Smooth muscle cell (in vitro differentiated cells): Measurements from ENCODE around the gene CYB5A. TPM values are rescaled to one million over a fixed set of nuclear protein-coding genes. Genes with fewer than 3 reads are reported as not detected.

Experiments used
- DNase-seq: peaks from one replicate; lab custom pipeline; 2025; ENCODE audit not compliant: unreplicated experiment; lab: John Stamatoyannopoulos, UW
- H2AFZ ChIP-seq: fragments of 200-600 bp; sonication (generic); 2 replicates; pipeline ENCODE4 v1.6.0; 2016; ENCODE audit warnings: antibody characterized with exemption, low read depth, mild to moderate bottlenecking
- H3F3A ChIP-seq: fragments of 200-600 bp; sonication (generic); 2 replicates; pipeline ENCODE4 v1.6.0; 2017; ENCODE audit warnings: antibody characterized with exemption, low read depth
- H3K27ac ChIP-seq: fragments of 200-600 bp; sonication (generic); 2 replicates; pipeline ENCODE4 v1.5.1; 2016; ENCODE audit warnings: low read depth, mild to moderate bottlenecking
- H3K27me3 ChIP-seq: fragments of 200-600 bp; sonication (generic); 2 replicates; pipeline ENCODE4 v1.6.1; 2016; ENCODE audit warnings: low read depth, mild to moderate bottlenecking
- H3K36me3 ChIP-seq: fragments of 200-600 bp; sonication (generic); 2 replicates; pipeline ENCODE4 v1.5.1; 2016; ENCODE audit warnings: low read depth
- H3K4me1 ChIP-seq: fragments of 200-600 bp; sonication (generic); 2 replicates; pipeline ENCODE4 v1.5.1; 2016; ENCODE audit warnings: low read depth
- H3K4me2 ChIP-seq: fragments of 200-600 bp; sonication (generic); 2 replicates; pipeline ENCODE4 v1.6.0; 2016; ENCODE audit warnings: mild to moderate bottlenecking
- H3K4me3 ChIP-seq: fragments of 200-600 bp; sonication (generic); 2 replicates; pipeline ENCODE4 v1.5.1; 2016; ENCODE audit warnings: mild to moderate bottlenecking
- H3K79me2 ChIP-seq: fragments of 200-600 bp; sonication (generic); 2 replicates; pipeline ENCODE4 v1.6.0; 2016; ENCODE audit warnings: low read depth, mild to moderate bottlenecking
- H3K9ac ChIP-seq: fragments of 200-600 bp; sonication (generic); 2 replicates; pipeline ENCODE4 v1.6.0; 2016; ENCODE audit warnings: low read depth
- H3K9me3 ChIP-seq: fragments of 200-600 bp; sonication (generic); replicated peaks from 2 replicates; pipeline ENCODE4 v1.5.1; 2016; ENCODE audit warnings: low read depth
- H4K20me1 ChIP-seq: fragments of 200-600 bp; sonication (generic); 2 replicates; pipeline ENCODE4 v1.6.0; 2016; ENCODE audit warnings: low read depth
- WGBS: methylation state at CpG from one replicate; pipeline ENCODE4 v1.1.7; 2016; ENCODE audit warnings: low lambda C conversion rate; 5-methylcytosine and 5-hydroxymethylcytosine counted together
- polyA plus RNA-seq: library from polyadenylated mRNA; unstranded; fragments of >200 nt; fragmentation: Nextera tagmentation; extraction: Ambion mirVana; gene quantifications from 2 replicates; pipeline ENCODE4 v1.2.1, GENCODE V29; 2016
- total RNA-seq: library from RNA; depleted of rRNA; stranded (reverse); fragments of >200 nt; gene quantifications from 2 replicates; pipeline ENCODE4 v1.2.3, GENCODE V29; 2014
- TF ChIP-seq, protein P1 (sequence below): fragments of 200-600 bp; sonication (generic); IDR thresholded peaks from 2 replicates; pipeline ENCODE4 v1.5.1; 2017; ENCODE audit warnings: borderline replicate concordance, mild to moderate bottlenecking, antibody characterized with exemption; ENCODE audit not compliant: insufficient read depth, poor library complexity, severe bottlenecking

CYB5A gene
- total and polyA plus RNA-seq, 2 experiments from 2014 or later: 52.8 to 83.2 TPM

DNA sequence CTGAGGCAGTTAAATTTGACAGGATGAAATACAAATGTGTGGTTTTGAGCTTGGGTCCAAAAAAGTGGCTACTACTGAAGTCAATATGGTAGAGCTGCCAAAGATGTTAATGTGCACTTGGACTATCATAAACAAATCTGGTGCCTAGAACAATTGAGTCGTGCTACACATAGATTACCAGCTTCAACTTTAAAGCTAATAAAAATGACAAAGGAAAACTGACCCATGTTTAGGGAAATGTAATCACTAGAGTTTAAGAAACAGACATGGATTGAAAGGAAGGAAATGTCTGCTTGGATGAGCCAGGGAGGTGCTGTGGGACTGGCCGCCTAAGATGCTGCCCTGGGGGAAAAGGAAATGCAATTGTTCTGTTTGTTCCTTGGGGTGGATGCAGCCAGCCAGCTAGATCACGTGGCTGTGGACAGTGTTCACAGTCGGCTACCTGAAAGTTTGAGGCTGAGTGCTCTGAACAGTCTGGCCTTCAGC is 36.6 kb downstream of the CYB5A start:
- H2AFZ ChIP-seq: no peak overlapping the region
- no peaks in the 10 kb centered on the region for H3K9me3 ChIP-seq
- peaks cover 21% of the 10 kb centered on the region for H3K4me1 ChIP-seq
- H3K27ac ChIP-seq: no peak overlapping the region
- no peak for DNase-seq
- no peak overlapping the region for H3K9ac ChIP-seq
- peaks cover 26% of the 10 kb centered on the region for H3F3A ChIP-seq
- 14% methylated on average over 4 of the region's 4 CpGs for WGBS
- H4K20me1 ChIP-seq: no peaks in the 10 kb centered on the region
- no peak overlapping the region for H3K4me2 ChIP-seq
- TF ChIP-seq, protein P1, sequence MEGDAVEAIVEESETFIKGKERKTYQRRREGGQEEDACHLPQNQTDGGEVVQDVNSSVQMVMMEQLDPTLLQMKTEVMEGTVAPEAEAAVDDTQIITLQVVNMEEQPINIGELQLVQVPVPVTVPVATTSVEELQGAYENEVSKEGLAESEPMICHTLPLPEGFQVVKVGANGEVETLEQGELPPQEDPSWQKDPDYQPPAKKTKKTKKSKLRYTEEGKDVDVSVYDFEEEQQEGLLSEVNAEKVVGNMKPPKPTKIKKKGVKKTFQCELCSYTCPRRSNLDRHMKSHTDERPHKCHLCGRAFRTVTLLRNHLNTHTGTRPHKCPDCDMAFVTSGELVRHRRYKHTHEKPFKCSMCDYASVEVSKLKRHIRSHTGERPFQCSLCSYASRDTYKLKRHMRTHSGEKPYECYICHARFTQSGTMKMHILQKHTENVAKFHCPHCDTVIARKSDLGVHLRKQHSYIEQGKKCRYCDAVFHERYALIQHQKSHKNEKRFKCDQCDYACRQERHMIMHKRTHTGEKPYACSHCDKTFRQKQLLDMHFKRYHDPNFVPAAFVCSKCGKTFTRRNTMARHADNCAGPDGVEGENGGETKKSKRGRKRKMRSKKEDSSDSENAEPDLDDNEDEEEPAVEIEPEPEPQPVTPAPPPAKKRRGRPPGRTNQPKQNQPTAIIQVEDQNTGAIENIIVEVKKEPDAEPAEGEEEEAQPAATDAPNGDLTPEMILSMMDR: no peak
- no peak overlapping the region for H3K4me3 ChIP-seq
- no peaks in the 10 kb centered on the region for H3K36me3 ChIP-seq
- no peaks in the 10 kb centered on the region for H3K27me3 ChIP-seq
- no peaks in the 10 kb centered on the region for H3K79me2 ChIP-seq

DNA sequence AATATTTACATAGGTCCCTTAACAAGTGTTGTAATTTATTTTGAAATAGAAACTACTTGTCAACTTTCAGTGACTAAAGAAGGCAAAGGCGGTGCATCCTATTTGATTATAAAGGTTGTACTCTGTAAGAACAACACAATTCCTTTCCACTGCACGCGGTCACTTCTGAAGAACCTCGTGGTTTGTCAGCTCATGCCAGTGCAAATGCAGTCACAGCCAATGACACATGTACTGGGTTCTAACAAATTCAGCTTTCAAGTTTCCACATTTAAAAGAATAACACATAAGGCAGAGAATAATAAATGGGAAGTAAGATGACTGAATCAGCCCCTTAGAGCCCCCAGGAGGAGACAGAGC is 39.7 kb downstream of the CYB5A start:
- H3K27ac ChIP-seq: peak overlapping the region; percentile 62
- H3K27me3 ChIP-seq: no peaks in the 10 kb centered on the region
- peaks cover 35% of the 10 kb centered on the region for H3F3A ChIP-seq
- H3K4me1 ChIP-seq: peaks cover 21% of the 10 kb centered on the region
- H3K36me3 ChIP-seq: no peaks in the 10 kb centered on the region
- no peaks in the 10 kb centered on the region for H3K9me3 ChIP-seq
- DNase-seq: no peak
- no peak overlapping the region for H3K9ac ChIP-seq
- peak overlapping the region; percentile 5 for H3K4me2 ChIP-seq
- 39% methylated on average over 4 of the region's 4 CpGs for WGBS
- no peak overlapping the region for H2AFZ ChIP-seq
- H3K4me3 ChIP-seq: no peak overlapping the region
- H3K79me2 ChIP-seq: no peaks in the 10 kb centered on the region
- no peaks in the 10 kb centered on the region for H4K20me1 ChIP-seq
- TF ChIP-seq, protein P1: no peak

DNA sequence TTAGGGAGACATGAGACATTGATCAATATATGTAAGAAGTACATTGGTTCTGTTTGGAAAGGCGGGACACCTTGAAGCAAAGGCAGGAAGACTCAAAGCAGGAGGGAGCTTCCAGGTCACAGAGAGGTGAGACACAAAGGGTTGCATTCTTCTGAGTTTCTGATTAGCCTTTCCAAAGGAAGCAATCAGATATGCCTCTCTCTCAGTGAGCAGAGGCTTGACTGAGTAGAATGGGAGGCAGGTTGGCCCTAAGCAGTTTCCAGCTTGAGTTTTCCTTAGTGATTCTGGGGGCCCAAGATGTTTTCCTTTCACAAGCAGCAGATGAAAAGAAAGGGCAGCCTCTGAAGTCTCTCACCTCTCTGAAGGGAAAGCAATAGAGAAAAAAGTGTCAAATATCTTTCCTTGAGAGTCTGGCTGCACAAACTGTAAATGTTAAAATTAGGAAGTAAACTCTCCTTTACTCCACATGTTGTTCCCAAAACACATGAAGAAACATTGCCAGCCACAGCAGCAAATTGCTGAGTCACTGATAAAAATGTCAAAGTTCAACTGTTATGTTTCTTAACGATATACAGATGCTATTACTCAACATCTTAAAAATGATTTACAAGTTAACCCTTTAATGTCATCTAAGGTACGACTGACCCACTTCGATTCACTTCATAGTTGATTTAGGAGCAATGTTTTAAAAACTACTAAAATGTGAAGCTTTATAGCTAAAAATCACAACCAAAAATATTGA is 40.3 kb downstream of the CYB5A start:
- Histone ChIP-seq H3K4me1 (peaks cover 18% of the 10 kb centered on the region), H3K27me3 (no peaks in the 10 kb centered on the region), H3K9me3 (no peaks in the 10 kb centered on the region), H4K20me1 (no peaks in the 10 kb centered on the region), H3K4me3 (no peak overlapping the region), H3K4me2 (peak overlapping the region; percentile 5), H2AFZ (no peak overlapping the region), H3K27ac (peak overlapping the region; percentile 62), H3K79me2 (no peaks in the 10 kb centered on the region), H3K36me3 (no peaks in the 10 kb centered on the region), H3K9ac (no peak overlapping the region), H3F3A (peaks cover 35% of the 10 kb centered on the region)
- WGBS: 41% methylated on average over 4 of the region's 4 CpGs
- no peak for DNase-seq
- TF ChIP-seq, protein P1: no peak

DNA sequence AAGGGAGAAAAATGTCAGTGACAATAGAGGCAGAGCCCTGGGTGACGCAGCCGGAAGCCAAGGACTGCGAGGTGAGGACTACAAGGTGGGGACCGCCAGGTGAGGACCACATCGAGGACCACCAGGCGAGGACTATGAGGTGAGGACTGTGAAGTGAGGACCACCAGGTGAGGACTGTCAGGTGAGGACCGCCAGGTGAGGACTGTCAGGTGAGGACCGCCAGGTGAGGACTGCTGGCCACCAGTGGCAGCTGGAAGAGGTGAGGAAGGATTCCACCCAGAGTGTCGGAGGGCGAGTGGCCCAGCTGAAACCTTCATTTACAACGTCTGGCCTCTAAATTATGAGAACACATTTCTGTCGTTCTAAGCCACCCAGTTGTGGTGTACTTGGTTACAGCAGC is 41.6 kb downstream of the CYB5A start:
- Histone ChIP-seq H3K79me2 (no peaks in the 10 kb centered on the region), H2AFZ (no peak overlapping the region)

More for the DNA sequence above, 41.6 kb downstream of the CYB5A start:
- Histone ChIP-seq H3K9ac (no peak overlapping the region), H3K4me1 (peaks cover 12% of the 10 kb centered on the region), H3K36me3 (no peaks in the 10 kb centered on the region), H3K4me3 (no peak overlapping the region), H3K4me2 (no peak overlapping the region), H3K27ac (peak overlapping the region; percentile 62), H3K9me3 (no peaks in the 10 kb centered on the region), H3K27me3 (no peaks in the 10 kb centered on the region), H4K20me1 (no peaks in the 10 kb centered on the region), H3F3A (peaks cover 25% of the 10 kb centered on the region)
- 98% methylated on average over 12 of the region's 12 CpGs for WGBS
- TF ChIP-seq, protein P1: no peak
- DNase-seq: no peak
